Urothelium cell line (cell line): ENCODE measurements around the gene GLT1D1.
"Not testable (repeated sequence)": the region's sequence is repeated elsewhere in the genome, so short reads cannot be mapped to it uniquely, and the experiment has no call there.

ENCODE experiments used
- DNase-seq: peaks from one replicate; pipeline ENCODE4 v3.0.0; 2011; ENCODE audit warnings: low spot score, mixed read lengths
- FAIRE-seq: peaks from 2 replicates; lab custom pipeline; 2011; peaks lifted over from hg19 to GRCh38; lab: Jason Lieb, UNC

GLT1D1 gene

DNA sequence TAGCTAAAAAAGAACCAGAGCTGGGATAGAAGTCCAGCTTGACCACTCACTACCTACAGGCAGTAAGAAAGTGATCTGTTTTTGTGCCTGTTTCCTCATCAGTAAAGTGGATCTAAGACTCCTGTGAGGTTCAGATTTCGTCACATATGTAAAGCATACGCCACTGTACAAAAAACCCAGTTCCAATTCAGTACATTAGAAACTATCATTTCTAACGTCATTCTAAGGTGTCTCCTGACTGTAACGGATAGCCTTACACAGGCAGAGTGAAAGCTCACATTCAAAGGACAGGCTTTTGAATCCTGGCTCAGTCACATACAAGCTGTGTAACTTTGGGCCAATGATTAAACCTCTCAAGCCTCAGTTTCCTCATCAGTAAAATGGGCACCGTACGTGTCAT is 33.0 kb upstream of the GLT1D1 start:
- DNase-seq (no peak), FAIRE-seq (no peak)

DNA sequence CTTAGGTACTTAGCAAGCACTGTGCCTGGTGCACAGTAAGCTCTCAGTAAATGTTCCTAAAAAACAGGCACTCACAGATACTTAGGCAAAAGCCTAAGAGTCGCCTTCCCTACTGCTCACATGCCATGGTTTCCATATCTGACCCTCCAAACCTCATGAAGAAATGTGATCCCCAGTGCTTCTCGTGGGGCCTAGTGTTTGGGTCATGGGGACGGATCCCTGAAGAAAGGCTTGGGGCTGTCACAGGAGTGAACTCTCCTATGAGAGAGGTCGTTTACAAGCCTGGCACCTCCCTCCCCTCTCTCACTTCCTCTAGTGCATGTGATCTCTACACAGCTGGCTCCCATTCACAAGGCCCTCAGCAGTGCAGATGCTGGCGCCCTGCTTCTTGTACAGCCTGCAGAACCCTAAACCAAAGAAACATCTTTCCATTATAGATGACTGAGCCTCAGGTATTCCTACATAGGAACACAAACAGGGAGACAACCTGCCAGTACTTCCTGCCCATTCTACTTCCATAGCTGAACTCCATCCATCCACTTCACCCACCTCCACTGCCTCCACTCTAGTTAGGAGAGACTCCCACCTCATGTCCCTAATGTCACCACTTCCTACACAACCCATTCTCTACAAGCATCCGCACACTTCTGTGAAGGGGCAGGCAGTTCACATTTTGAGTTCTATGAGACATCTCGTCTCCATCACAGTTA is 32.4 kb upstream of the GLT1D1 start:
- DNase-seq (no peak), FAIRE-seq (no peak)

DNA sequence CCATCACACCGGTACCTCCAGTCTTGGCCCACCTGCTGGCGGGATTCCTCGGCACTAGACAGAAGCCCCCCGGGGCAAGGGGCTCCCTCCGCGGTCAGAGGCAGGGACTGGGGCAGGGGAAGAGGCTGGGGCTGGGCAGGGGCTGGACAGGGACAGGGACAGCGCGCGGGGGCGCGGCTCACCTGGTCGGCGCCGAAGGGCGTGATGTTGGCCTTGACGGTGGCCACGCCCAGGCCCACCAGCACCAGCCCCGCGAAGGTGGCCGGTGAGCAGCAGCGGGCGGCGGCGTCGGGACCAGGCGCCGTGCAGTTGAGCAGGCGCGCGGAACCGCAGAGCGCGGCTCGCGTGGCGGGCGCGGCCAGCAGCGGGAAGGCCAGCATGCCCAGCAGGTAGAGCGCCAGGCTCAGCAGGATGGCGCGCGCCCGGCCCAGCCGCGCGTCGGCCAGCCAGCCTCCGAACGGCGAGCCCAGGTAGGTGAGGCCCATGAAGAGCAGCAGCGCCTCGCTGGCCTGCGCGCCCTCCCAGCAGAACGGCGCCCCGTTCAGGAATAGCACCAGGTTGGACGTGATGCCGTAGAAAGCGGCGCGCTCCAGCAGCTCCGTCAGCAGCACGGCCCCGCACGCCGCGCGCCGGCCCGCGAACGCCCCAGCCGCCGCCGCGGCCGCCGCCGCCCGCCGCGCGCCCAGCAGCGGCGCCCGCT is 29.9 kb upstream of the GLT1D1 start:
- DNase-seq (peak; percentile 49), FAIRE-seq (no peak)

DNA sequence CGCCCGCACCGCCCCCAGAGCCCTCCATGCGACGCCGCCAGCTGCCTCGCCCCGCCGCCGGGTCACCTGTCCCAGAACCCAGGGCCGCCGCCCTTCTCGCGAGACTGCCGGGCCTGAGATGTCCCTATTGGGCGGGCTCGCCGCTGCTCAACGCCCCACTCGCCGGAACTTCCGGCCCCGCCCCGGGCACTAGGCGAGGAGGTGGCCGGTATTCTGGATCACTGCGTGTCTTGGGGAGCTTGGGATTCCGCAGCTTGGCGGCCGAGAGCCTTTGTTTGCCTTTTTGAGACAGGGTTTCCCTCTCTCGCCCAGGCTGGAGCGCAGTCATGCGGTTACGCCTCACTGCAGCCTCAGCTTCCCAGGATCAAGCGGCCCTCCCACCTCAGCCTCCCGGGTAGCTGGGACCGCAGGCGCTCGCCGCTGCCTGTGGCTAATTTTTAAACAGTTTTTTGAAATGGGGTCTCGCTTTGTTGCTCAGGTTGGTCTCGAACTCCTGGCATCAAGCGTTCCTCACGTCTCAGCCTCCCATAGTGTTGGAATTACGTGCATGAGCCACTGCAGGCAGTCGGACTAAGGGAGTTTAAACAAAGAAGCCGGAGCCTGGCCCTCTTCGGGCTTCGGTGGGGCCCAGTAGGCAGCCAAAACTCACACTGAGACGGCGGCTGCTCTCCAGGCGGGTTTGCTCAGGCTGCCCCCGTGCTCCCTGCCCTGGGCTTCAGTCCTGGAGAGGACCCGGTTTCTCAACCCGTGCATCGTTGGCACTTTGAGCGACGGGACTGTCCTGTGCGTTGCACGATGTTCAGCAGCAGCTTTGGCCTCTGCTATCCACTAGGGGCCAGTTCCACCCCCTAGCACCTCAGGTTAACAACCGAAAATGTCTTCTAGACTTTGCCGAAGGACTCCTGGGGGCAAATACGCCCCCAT is 29.1 kb upstream of the GLT1D1 start, which contains the start of gene SLC15A4:
Gene SLC15A4, minus strand, starts transcription at position 43 of the 924 bp plus-strand sequence. Its CDS starts 15 bp downstream, at position 28.
- peak; percentile 98 for DNase-seq
- no peak for FAIRE-seq

DNA sequence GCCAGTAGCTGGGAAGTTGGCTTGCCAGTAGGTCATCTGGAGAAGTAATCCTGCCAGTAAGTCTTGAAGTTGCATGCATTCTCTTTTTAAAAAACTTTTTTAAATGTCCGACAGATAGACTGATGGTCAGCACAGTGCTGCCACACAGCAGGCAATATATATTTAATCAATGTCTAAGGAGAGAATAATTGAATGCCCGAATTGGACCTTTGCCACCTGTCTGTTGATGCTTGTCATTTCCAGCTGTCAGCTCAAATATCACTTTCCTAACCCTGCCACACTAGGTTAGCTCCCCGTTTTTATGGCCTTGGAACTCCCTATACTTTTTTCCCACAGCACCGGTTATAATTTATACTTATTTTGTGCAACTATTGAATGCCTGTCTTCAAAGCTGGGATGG is 27.4 kb upstream of the GLT1D1 start:
- FAIRE-seq: no peak
- no peak for DNase-seq

DNA sequence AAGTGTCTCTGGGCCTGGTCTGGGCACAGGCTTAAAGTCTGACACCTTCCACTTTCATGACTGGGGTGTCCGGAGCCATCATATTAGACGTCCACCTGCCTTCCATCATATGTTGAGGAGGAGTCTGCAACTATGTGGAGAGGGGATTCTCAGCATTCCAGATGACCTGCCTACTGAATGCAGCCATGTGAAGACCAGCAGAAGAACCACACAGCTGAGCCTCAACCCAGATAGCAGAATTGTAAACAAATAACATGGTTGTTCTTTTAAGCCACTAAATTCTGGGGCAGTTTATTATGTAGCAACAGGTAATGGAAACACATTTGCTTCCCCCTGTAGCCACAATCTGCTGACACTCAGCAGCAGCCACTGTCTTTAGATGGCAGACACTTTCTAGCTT is 25.6 kb upstream of the GLT1D1 start:
- FAIRE-seq (no peak), DNase-seq (no peak)

DNA sequence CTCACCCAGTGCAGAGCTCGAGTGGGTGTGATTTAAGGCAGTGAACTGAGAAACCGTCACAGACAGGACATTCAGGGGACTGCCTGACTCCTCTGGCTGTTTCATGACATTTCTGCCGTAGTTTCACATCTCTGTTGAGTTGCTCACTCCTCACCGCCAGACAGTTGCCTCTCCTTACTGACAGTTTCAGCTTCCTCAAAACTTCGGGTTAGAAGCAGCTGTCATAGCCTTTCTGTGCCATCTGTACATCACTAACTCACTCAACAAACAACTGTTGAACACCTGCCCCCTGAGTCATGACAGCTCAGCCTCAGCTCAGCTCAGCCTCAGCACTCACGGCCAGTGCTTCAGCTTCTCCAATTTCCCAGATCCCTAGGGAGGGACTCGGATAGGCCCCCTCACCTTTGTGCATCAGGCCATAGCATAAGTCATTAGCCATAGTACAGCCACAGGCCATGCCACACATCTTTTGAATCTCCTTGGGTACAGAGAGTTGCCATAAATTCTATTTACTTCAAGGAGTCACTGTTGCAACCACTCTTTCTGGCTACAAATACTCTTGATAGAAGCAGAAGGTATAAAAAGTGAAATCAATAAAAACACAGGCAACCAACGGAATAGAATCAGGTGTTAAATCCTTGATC is 23.3 kb upstream of the GLT1D1 start:
- DNase-seq (no peak), FAIRE-seq (no peak)

DNA sequence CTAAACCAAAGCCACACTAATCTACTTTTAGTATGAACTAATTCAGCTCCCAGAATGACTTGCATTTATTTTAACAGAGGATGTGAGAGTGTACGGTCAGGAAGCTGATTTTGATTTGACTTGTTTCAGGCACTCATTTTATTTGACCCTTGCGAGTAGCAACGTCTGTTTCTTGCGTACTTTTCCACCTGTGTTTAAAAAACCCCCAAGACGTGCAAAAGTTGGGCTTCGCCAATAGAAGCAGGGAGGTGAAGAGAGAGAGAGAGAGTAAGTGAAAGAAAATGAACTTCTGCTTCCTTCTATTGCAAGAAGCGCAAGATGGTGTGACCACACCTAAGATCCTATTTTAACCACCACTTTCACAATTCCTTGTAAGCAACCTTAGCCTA is 22.8 kb upstream of the GLT1D1 start:
- FAIRE-seq (no peak), DNase-seq (no peak)

DNA sequence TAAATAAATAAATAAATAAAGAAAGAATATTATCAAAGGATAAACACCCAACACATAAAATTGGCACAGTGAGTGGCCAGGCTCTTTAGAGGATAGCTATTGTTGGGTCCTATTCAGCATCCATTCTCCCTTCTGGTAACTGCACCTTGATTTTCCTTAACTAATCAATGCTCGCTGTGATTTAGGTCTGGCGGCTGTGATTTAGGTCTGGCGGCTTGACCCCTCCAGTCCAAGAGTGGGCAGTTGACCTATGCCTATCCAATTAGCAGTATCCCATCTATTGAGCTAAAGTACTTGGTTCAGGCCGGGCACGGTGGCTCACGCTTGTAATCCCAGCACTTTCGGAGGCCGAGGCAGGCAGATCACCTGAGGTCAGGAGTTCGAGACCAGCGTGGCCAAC is 19.9 kb upstream of the GLT1D1 start:
- DNase-seq: no peak
- no peak for FAIRE-seq

DNA sequence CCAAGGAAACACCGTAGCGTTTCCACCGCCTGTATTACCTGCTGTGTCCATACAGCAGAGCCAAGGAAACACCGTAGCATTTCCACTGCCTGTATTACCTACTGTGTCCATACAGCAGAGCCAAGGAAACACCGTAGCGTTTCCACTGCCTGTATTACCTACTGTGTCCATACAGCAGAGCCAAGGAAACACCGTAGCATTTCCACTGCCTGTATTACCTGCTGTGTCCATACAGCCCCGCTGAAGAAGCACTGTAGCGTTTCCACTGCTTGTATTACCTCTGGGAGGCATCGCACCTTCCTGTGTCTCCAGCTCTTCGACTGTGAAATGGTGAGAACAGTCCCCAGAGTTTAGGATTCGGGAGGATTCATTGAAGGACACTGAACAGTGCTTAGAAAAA is 13.4 kb upstream of the GLT1D1 start:
- FAIRE-seq, DNase-seq: not testable (repeated sequence)

DNA sequence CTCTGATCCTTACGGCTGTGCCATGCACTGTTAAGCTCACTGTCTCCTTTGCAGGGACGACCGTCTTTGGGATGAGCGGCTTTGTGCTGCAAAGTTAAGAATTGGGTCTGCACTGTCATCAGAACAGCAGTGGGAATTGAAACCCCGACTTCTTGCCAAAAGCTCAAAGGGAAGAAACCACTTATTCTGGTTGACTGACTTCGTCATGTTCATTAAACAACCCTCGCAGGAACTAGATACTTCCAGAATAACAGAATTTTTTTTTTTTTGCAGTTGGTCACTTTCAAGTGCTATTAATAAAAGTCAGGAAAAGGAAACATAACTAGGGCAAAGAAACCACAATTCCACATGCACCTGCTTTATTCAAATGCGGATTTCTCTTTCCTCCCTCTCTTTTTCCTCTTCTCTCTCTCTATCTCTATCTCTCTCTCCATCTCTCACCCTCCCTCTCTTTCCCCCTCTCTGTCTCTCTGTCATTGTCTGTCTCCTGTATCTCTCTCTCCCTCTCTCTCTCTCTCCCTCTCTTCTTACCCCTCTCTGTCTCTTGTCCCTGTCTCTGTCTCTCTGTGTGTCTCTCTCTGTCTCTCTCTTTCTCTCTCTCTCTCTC is 12.3 kb upstream of the GLT1D1 start:
- DNase-seq (no peak), FAIRE-seq (no peak)

DNA sequence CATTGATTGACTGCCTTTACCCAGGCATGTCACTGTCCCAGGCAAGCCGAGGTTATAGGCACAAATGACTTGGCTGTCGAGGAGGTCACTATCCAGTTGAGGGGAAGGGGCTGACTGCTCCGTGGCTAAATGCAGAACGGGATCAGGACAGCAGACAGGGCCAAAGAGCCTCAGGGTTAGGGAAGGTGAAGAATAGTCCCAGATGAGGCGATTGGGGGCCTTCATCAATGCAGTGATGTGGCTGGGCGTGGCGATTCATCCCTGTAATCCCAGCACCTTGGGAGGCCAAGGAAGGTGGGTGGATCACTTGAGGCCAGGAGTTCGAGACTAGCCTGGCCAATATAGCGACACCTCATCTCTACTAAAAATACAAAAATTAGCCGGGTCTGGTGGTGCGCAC is 10.7 kb upstream of the GLT1D1 start:
- FAIRE-seq (no peak), DNase-seq (no peak)

DNA sequence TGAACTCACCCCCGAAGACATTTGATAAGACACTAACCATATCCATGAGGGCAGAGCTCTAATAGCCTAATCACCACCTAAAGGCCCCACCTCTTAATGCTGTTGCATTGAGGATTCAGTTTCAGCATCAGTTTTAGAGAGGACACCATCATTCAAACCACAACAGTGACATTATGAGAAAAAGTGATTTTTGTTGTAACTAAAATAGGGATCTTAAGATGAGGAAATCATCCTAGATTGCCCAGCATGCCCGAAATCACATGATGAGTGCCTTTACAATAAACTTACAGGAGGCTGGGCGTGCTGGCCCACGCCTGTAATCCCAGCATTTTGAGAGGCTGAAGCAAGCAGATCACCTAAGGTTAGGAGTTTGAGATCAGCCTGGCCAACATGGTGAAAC is 9.7 kb upstream of the GLT1D1 start:
- no peak for FAIRE-seq

DNA sequence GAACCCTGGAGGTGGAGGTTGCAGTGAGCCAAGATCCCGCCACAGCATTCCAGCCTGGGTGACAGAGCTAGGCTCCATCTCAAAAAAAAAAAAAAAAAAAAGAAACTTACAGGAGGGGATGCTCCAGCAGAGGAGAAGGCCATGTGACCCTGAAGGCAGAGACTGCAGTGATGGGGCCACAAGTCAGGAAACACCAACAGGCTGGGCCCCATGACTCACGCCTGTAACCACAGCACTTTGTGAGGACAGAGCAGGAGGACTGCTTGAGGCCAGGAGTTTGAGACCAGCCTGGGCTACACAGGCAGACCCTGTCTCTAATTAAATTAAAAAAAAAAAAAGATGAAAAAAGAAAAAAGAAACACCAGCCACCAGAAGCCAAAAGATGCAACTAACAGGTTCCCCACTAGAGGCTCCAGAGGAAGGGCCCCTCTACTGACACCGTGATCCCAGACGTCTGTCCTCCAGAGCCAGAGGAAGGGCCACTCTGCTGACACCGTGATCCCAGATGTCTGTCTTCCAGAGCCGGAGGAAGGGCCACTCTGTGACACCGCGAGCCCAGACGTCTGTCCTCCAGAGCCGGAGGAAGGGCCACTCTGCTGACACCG is 9.1 kb upstream of the GLT1D1 start:
- DNase-seq (no peak), FAIRE-seq (no peak)

More for the DNA sequence above, 9.7 kb upstream of the GLT1D1 start:
- DNase-seq: no peak

DNA sequence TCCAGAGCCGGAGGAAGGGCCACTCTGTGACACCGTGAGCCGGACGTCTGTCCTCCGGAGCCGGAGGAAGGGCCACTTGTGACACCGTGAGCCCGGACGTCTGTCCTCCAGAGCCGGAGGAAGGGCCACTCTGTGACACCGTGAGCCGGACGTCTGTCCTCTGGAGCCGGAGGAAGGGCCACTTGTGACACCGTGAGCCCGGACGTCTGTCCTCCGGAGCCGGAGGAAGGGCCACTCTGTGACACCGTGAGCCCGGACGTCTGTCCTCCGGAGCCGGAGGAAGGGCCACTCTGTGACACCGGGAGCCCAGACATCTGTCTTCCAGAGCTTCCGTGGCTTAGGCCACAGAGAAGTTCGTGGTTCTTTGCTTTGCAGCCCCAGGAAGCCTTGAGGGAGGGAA is 6.6 kb upstream of the GLT1D1 start:
- not testable (repeated sequence) for FAIRE-seq

DNA sequence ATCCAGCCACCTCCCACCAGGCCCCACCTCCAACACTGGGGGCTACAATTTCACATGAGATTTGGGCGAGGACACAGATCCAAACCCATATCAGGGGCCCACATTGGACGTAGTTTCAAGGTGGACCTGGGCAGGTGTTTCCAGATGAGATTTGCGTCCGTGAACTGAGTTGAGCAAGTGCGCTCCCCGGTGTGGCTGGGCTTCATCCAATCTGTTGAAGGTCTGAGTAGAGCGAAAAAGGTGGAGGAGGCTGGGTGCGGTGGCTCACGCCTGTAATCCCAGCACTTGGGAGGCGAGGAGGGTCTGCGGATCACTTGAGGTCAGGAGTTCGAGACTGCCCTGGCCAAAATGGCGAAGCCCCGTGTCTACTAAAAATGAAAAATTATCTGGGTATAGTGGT is 4.9 kb upstream of the GLT1D1 start:
- DNase-seq: no peak
- no peak for FAIRE-seq

More for the DNA sequence above, 6.6 kb upstream of the GLT1D1 start:
- not testable (repeated sequence) for DNase-seq

DNA sequence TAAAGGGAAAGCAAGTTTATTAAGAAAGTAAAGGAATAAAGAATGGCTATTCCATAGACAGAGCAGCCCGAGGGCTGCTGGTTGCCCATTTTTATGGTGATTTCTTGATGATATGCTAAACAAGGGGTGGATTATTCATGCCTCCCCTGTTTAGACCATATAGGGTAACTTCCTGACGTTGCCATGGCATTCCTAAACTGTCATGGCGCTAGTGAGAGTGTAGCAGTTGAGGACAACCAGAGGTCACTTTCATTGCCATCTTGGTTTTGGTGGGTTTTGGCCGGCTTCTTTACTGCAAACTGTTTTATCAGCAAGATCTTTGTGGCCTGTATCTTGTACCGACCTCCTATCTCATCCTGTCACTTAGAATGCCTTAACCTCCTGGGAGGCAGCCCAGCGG is 3.5 kb upstream of the GLT1D1 start:
- DNase-seq, FAIRE-seq: not testable (repeated sequence)

DNA sequence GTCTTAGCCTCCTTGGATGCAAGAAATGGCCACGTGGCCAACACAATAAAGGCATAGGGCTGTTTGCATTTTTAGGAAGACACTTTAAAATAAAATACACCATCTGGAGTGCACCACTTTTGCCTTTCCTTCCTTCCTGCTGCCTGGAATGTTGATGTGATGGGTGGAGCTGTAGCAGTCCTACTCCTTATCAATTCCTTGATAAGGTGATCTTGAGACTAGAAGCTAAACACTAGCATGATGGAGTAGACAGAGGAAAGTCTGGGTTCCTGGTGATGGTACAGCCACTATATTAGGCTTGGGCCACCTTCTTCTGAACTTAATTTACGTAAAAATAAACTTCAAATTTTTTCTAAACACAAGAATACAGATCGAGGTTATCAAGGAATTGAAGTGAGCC is 2.9 kb upstream of the GLT1D1 start:
- DNase-seq (no peak), FAIRE-seq (no peak)

DNA sequence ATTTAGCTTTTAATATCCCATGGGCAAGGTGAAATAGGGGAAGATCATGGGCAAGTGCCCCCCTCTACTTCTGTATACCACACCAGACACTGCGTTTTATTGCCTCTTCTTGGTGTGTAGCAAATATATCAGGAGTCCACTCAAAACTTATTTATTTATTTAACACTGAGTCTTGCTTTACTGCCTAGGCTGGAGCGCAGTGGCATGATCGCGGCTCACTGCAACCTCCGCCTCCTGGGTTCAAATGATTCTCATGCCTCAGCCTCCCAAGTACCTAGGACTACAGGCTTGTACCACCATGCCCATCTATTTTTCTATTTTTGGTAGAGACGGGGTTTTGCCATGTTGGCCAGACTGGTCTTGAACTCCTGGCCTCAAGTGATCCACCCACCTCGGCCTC is 1.8 kb upstream of the GLT1D1 start:
- not testable (repeated sequence) for DNase-seq, FAIRE-seq
